ENCODE data around the gene BMP8A. TPM values are rescaled to one million over a fixed set of nuclear protein-coding genes. Genes with fewer than 3 reads are reported as not detected.

Gene BMP8A
- total and polyA plus RNA-seq, 8 donors = 0.26 to 6.0 (median 1.5) TPM

- H3K4me3 ChIP-seq = no peak overlapping the region
- H3K27me3 ChIP-seq = no peaks in the 10 kb centered on the region
- ATAC-seq = peak in 1 of 4 donors; percentile 26
- H3K36me3 ChIP-seq = peaks cover 5 to 30% (median 25%) of the 10 kb centered on the region in 3 donors
- H3K27ac ChIP-seq = no peak overlapping the region
- FAIRE-seq = no peak
- no peaks in the 10 kb centered on the region for H3K9me3 ChIP-seq
- H3K4me1 ChIP-seq = no peaks in the 10 kb centered on the region
- no peak for DNase-seq
- 87 to 90% methylated on average over 10 of the region's 10 CpGs for WGBS, 2 donors
- TF ChIP-seq CTCF (IDR thresholded peaks at IDR 0.05) = no peak
- intact Hi-C loops (cut with DNase I) = loop anchor here in 1 of 3 donors (10.0 kb wide), 1 partner anchor 435 kb away; no protein-coding TSS in a partner anchor
Observed at GRCh38 chr1:39529901-39530535, 38.6 kb downstream of the BMP8A start.

- Histone ChIP-seq H3K4me3 (no peak overlapping the region), H3K27me3 (no peaks in the 10 kb centered on the region), H3K4me1 (no peaks in the 10 kb centered on the region), H3K9me3 (no peaks in the 10 kb centered on the region), H3K27ac (no peak overlapping the region), H3K36me3 (peaks cover 5 to 29% (median 24%) of the 10 kb centered on the region in 3 donors)
- no peak for FAIRE-seq
- no peak for DNase-seq
- intact Hi-C loops (cut with DNase I) = loop anchor here in 1 of 3 donors (10.0 kb wide), 1 partner anchor 437 kb away; no protein-coding TSS in a partner anchor
- ATAC-seq = no peak
- TF ChIP-seq CTCF (IDR thresholded peaks at IDR 0.05) = no peak
- 80 to 84% methylated on average over 4 of the region's 4 CpGs for WGBS, 2 donors
Observed at GRCh38 chr1:39531526-39531925, 40.1 kb downstream of the BMP8A start.

DNA sequence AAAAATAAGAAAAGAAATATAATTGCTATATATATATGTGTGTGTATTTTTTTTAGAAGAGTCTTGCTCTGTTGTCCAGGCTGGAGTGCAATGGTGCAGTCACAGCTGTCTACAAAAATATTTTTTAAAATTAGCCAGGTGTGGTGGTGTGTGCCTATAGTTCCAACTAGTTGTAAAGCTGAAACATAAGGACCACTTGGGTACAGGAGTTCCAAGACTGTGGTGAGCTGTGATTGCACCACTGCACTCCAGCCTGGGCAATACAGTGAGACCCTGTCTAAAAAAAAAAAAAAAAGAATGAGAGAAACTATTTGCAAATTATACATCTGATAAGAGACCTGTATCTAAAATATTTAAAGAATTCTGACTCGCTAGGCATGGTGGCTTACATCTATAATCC lies 42.0 kb downstream of the BMP8A start:
- ATAC-seq = no peak
- WGBS, 2 donors = 87 to 90% methylated on average over 1 of the region's 1 CpG
- Histone ChIP-seq H3K27me3 (no peaks in the 10 kb centered on the region), H3K4me3 (no peak overlapping the region), H3K9me3 (no peaks in the 10 kb centered on the region), H3K4me1 (no peaks in the 10 kb centered on the region), H3K27ac (no peak overlapping the region), H3K36me3 (peaks cover 0 to 10% (median 9%) of the 10 kb centered on the region in 3 donors)
- no peak for DNase-seq
- intact Hi-C loops (cut with DNase I) = loop anchor here in 1 of 3 donors (10.0 kb wide), 1 partner anchor 439 kb away; no protein-coding TSS in a partner anchor
- no peak for TF ChIP-seq CTCF (IDR thresholded peaks at IDR 0.05)
- FAIRE-seq = no peak

DNA sequence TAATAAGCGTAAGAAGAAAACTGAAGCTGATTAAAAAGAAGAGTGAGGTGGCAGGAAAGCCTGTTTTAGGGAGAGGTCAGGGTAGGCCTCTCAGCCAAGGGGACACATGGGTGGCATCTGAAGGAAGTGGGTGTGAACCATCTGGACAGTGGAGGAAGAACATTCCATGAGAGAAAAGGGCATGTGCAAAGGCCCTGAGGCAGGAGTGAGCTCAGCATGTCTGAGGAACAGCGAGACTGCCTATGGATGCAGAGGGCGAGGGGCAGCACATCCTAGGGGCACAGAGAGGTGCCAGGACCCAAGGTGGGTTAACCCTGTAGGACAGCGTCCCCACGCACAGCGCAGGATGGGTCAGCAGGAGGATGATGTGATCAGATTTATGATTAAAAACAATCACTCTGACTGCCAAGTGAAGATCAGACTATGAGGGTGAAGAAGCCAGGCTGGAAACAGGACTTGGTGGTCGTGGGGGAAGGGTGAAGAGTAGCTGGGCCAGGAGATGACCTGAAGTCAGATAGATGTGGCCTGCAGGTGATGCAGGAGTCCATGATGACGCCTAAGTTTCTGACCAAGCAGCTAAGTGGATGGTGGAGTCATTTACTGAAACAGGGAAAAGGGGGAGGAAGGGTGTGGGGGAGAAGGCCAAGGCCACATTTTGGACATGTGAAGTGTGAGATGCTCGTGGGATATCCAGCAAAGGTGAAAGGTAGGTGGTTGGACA lies 47.3 kb downstream of the BMP8A start:
- intact Hi-C loops (cut with DNase I) = loop anchor here in 1 of 3 donors (10.0 kb wide), 1 partner anchor 444 kb away; no protein-coding TSS in a partner anchor
- TF ChIP-seq CTCF (IDR thresholded peaks at IDR 0.05) = no peak
- 86 to 89% methylated on average over 9 of the region's 9 CpGs for WGBS, 2 donors
- no peaks in the 10 kb centered on the region for H3K9me3 ChIP-seq
- H3K27ac ChIP-seq = no peak overlapping the region
- ATAC-seq (peak in 2 of 4 donors; percentile 5 to 6), FAIRE-seq (no peak), DNase-seq (no peak)
- H3K4me1 ChIP-seq = no peaks in the 10 kb centered on the region
- H3K27me3 ChIP-seq = no peaks in the 10 kb centered on the region
- peaks cover 0 to 5% (median 0%) of the 10 kb centered on the region in 3 donors for H3K36me3 ChIP-seq
- no peak overlapping the region for H3K4me3 ChIP-seq

All from pancreas (tissue), 10 donors.